ENCODE measurements around the gene MARK2.

MARK2 gene

DNA sequence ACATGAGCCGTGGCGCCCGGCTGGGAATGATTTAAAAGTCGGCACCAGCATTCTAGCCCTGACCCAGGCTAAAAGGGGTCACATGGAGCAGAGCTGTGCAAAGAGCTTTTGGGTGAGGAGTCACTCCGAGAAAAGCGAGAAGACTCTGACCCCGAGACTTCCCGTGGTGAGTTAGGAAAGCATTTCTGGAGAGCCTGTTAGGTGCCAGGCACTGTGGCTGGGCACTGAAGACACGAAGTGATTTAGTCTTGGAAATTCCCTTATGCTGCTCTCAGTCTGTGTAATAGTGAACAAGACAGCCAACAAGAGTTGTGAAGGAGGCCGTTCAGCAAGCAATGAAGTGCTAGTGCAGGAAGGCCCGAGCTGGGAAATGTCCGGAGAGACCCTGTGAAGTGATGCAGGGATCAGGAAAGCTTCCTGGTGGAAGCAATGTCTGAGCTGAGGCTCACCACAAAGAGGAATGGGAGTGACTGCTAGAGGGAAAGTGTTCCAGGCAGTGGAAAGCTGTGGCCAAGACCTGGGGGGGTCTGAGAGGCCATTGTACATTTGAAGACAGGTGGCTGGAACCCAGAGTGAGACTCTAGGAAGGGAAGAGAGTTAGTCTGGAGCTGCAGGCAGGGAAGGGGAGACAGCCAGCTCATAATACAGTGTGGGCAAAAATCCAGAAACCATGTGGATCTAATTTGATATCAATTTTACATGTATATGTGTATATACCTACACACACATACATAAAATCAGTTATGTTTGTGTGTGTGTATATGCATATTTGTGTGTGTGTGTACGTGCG is 31.6 kb downstream of the MARK2 start:
- no peak overlapping the region for H3K4me3 ChIP-seq (ENCODE audit: low read length)
- no peaks in the 10 kb centered on the region for H3K27me3 ChIP-seq (ENCODE audit: insufficient read depth, low read length)
- H3K4me1 ChIP-seq (ENCODE audit: insufficient read depth, low read length), result peaks cover 8% of the 10 kb centered on the region
- H3K9me3 ChIP-seq (ENCODE audit: low read length), result no peaks in the 10 kb centered on the region
- no peak overlapping the region for H2AFZ ChIP-seq (ENCODE audit: low read depth, low read length)
- H3K36me3 ChIP-seq (ENCODE audit: insufficient read depth, low read length), result peaks cover 4% of the 10 kb centered on the region

DNA sequence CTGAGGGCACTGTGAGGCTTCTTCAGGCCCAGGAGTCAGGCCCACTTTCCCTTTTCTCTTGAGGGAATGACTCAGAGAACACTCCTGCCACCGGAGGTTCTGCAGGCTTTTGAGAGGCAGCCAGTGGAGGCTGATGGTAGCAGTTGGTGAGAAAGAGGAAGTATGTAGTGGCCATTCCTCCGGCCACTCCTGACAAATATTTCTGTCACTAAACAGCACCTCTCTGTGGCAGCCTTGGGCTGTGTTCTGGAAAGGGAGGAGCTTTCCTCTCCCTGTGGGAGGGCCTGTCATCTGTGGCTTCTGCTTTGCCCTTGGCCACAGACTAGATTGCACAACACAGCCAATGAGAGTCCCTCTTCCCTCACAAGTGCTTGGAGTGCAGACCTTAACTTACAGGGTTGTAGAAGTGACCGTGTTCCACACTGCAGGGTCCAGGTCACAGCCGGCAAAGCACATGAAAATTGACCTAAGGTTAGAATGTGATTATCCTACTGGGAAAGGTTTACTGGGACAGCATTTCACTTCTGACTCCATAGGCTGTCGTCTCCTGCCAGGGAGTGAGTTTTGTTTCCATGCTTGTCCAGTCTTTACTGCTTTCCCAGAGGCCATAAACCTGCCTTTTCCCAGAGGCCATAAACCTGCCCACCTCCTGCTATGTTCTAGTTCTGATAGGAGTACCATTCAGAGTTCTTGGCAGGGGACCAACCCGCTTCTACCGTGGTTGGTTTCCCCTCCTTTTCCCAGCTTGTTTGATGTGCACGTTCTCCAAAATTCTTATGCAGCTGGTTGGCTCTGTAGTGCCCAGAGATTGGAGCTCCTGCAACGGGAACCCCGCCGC is 33.3 kb downstream of the MARK2 start:
- Histone ChIP-seq H3K9me3 (ENCODE audit: low read length) (no peaks in the 10 kb centered on the region), H3K4me3 (ENCODE audit: low read length) (no peak overlapping the region), H3K27me3 (ENCODE audit: insufficient read depth, low read length) (no peaks in the 10 kb centered on the region), H3K4me1 (ENCODE audit: insufficient read depth, low read length) (peaks cover 8% of the 10 kb centered on the region), H3K36me3 (ENCODE audit: insufficient read depth, low read length) (peaks cover 6% of the 10 kb centered on the region), H2AFZ (ENCODE audit: low read depth, low read length) (no peak overlapping the region)

DNA sequence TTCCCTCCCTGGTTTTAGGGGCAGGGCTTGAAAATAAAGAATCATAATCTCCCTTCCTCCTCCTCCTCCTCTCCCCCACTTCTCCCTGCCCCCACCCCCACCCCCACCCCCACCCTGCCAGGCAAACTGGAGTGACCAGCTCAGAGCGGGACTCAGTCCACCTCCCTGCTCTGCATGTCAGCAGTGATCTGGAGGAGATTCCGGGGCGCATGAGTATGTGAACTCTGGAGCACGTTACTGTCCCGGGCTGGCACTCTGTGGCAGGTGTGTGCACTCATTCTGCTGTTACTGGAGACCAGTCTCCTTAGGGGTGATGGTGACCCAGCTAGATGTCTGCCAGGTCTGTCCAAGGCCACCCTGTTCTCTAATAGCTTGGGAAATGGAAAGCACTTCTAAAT is 33.9 kb downstream of the MARK2 start:
- Histone ChIP-seq H3K36me3 (ENCODE audit: insufficient read depth, low read length) (peaks cover 5% of the 10 kb centered on the region), H2AFZ (ENCODE audit: low read depth, low read length) (no peak overlapping the region), H3K9me3 (ENCODE audit: low read length) (no peaks in the 10 kb centered on the region), H3K4me1 (ENCODE audit: insufficient read depth, low read length) (peaks cover 8% of the 10 kb centered on the region), H3K4me3 (ENCODE audit: low read length) (no peak overlapping the region), H3K27me3 (ENCODE audit: insufficient read depth, low read length) (no peaks in the 10 kb centered on the region)

DNA sequence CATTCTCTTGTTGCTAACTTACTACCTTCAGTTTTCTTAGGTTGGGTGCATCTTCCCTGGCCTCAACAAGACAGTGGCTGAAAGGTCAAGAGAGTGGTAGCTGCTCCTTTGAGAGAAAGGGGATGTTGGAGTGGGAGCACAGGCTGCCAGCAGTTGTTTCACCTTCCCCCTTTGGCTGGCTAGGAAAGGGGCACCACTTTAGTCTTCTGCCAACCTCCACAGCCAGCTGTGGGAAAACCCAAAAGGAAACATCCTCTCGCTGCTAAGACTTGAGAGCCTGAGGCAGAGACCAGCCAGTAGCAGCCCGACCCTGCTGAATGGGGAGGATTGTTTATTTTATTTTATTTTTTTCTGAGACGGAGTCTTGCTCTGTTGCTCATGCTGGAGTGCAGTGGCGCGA is 34.4 kb downstream of the MARK2 start:
- peaks cover 8% of the 10 kb centered on the region for H3K4me1 ChIP-seq (ENCODE audit: insufficient read depth, low read length)
- H2AFZ ChIP-seq (ENCODE audit: low read depth, low read length), result no peak overlapping the region
- peaks cover 6% of the 10 kb centered on the region for H3K36me3 ChIP-seq (ENCODE audit: insufficient read depth, low read length)
- no peaks in the 10 kb centered on the region for H3K27me3 ChIP-seq (ENCODE audit: insufficient read depth, low read length)
- H3K4me3 ChIP-seq (ENCODE audit: low read length), result no peak overlapping the region
- H3K9me3 ChIP-seq (ENCODE audit: low read length), result no peaks in the 10 kb centered on the region

DNA sequence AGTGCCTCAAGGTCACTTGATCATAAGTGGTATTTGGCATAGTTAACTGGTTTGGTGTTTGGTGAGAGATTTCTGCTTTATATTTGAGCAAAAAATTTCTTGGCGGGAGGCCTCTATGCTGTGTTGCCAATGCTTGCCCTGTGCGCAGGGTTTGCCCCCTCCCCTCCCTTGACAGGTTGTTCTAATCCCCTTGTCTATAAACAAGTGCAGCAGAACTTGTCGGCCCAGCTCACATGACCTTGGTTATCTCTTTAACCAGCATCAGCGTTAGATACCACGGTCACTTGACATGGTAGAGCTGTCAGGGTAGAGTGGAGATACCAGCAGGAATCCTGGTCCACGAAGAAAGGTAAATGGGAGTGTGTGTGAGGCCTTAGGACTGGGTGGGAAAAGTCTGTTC is 35.6 kb downstream of the MARK2 start:
- peaks cover 9% of the 10 kb centered on the region for H3K4me1 ChIP-seq (ENCODE audit: insufficient read depth, low read length)

DNA sequence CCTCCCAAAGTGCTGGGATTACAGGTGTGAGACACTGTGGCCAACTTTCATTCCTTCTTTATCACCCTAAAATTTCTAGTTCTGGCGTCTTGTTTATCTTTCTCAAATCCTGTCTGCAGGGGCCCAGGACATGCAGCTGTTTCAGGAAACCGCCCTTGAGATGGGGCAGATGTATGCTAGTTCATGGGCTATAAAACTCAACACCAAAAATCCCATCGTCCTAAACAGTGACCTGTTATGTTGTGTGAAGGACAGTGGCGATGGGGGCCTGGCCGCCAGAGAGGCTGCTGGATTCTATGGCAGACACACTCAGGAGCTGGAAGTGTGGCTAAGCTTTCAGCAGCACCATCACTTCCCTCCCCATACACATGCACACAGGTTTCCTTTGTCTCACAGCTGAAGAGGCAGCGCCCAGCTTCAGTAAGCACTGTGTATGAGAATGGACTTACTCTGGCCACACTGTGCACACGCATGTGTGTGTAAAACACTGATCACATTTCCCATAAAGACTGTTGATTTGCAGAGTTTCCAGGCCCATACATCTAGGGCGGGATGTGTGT is 36.7 kb downstream of the MARK2 start:
- Histone ChIP-seq H3K4me3 (ENCODE audit: low read length) (no peak overlapping the region), H2AFZ (ENCODE audit: low read depth, low read length) (no peak overlapping the region), H3K36me3 (ENCODE audit: insufficient read depth, low read length) (peaks cover 6% of the 10 kb centered on the region), H3K27me3 (ENCODE audit: insufficient read depth, low read length) (no peaks in the 10 kb centered on the region), H3K9me3 (ENCODE audit: low read length) (no peaks in the 10 kb centered on the region), H3K4me1 (ENCODE audit: insufficient read depth, low read length) (peaks cover 20% of the 10 kb centered on the region)

More for the DNA sequence above, 35.6 kb downstream of the MARK2 start:
- H3K4me3 ChIP-seq (ENCODE audit: low read length), result no peak overlapping the region
- H3K27me3 ChIP-seq (ENCODE audit: insufficient read depth, low read length), result no peaks in the 10 kb centered on the region
- H2AFZ ChIP-seq (ENCODE audit: low read depth, low read length), result no peak overlapping the region
- peaks cover 6% of the 10 kb centered on the region for H3K36me3 ChIP-seq (ENCODE audit: insufficient read depth, low read length)
- H3K9me3 ChIP-seq (ENCODE audit: low read length), result no peaks in the 10 kb centered on the region

DNA sequence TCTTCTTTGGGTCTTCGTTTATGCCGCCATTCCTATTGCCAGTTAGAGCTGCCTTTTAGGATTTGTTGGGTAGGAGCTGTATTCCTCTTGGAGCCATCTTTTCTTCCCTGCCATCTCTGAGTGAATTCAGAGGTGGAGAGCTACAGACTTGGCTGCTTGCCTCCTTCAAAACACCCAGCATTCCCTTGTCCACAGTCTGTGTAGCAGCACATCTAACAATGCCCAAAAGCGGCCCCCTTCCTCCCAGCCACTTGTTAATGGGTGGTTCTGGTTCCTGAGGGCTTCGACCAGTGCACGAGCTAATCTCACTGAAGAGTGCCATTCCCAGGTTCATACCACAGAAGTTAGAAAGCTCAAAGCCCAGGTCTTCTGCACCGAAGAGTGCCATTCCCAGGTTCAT is 37.7 kb downstream of the MARK2 start:
- Histone ChIP-seq H3K27me3 (ENCODE audit: insufficient read depth, low read length) (no peaks in the 10 kb centered on the region), H2AFZ (ENCODE audit: low read depth, low read length) (no peak overlapping the region), H3K4me1 (ENCODE audit: insufficient read depth, low read length) (peaks cover 22% of the 10 kb centered on the region), H3K4me3 (ENCODE audit: low read length) (no peak overlapping the region), H3K9me3 (ENCODE audit: low read length) (no peaks in the 10 kb centered on the region), H3K36me3 (ENCODE audit: insufficient read depth, low read length) (peaks cover 6% of the 10 kb centered on the region)

DNA sequence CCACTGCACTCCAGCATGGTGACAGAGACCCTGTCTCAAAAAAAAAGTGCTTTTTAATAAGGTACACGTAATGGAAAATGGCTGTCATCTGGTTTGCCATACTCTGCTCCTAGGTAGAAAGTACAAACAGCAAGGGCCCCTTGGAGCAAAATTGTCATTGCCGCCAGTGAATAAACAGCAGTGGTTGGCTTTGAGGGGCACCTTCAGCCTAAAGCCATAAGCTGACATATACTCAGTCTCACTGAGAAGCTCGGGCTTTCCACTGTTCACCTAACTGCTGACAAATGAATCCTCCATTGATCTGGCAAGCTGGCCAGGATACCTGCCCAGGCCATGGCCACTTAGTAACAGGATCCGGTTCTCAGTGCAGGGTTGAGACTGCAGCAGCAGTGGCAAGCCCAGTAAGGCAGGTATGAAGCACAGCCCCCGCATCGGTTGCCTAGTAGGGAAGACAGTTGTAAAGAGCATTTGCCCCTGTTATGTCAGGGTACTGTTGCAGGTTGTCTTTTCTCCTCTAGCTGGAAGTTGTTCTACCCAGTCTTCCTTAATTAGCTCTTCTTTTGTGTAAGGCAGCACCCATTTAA is 38.8 kb downstream of the MARK2 start:
- H2AFZ ChIP-seq (ENCODE audit: low read depth, low read length), result no peak overlapping the region
- peaks cover 17% of the 10 kb centered on the region for H3K4me1 ChIP-seq (ENCODE audit: insufficient read depth, low read length)
- H3K36me3 ChIP-seq (ENCODE audit: insufficient read depth, low read length), result peaks cover 6% of the 10 kb centered on the region
- no peaks in the 10 kb centered on the region for H3K9me3 ChIP-seq (ENCODE audit: low read length)
- H3K27me3 ChIP-seq (ENCODE audit: insufficient read depth, low read length), result no peaks in the 10 kb centered on the region
- no peak overlapping the region for H3K4me3 ChIP-seq (ENCODE audit: low read length)

DNA sequence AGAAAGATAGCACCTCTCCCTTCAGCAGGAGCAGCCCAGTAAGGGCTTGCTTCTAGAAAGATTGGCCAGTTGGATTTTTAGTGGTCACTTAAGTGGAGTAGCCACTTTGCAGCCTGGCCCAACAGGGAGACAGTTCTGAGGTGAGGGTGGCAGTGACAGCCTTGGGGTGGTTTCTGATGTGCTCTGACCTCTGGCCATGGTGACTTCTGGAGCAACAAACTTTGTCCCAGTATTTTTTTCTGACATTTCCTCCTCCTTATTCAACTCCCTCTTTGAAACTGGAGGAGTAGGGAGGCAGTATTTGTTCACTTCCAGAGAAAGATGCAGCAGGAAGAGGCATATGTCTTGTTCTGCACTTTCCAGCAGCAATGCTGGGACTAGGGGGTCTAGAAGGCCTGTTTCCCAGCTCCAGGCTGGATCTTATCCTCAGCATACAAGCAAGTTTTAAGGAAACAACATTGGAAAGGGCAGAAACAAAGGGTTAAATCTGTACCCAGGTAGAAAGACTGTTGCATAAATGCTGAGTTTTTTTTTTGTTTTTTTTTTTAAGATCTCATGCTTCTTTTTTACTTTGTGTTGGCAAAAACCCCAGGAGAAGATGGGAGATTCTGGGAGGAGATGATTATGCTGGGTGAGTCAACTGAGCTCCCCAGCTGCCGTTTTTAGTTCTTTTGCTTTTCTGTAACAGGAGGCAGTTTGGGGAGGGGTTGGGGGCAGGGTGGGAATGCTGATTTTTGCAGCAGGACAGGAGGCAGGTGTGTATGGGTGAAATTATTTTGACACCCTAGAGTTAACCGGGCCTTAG is 40.9 kb downstream of the MARK2 start:
- Histone ChIP-seq H2AFZ (ENCODE audit: low read depth, low read length) (no peak overlapping the region), H3K36me3 (ENCODE audit: insufficient read depth, low read length) (peaks cover 6% of the 10 kb centered on the region), H3K9me3 (ENCODE audit: low read length) (no peaks in the 10 kb centered on the region), H3K4me1 (ENCODE audit: insufficient read depth, low read length) (peaks cover 20% of the 10 kb centered on the region), H3K4me3 (ENCODE audit: low read length) (no peak overlapping the region), H3K27me3 (ENCODE audit: insufficient read depth, low read length) (no peaks in the 10 kb centered on the region)

DNA sequence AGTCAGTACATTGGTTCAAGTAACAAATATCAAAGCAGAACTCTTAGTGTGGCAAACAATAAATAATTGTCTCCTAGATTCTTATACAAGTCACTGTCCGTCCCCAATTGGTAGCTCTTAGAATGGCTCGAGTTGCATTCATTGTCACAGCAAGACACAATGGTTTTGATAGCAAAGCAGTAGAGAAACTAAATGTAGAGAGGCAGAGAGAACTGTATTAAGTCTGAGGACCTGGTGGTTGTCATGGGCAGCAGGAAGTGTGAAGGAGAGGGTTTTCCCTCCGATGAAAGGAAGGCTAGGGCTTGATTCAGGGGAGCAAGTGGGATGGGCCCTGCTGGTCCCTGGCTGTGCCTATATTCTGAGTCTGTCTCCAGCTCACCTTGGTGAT is 41.5 kb downstream of the MARK2 start:
- peaks cover 6% of the 10 kb centered on the region for H3K36me3 ChIP-seq (ENCODE audit: insufficient read depth, low read length)
- no peak overlapping the region for H3K4me3 ChIP-seq (ENCODE audit: low read length)
- no peak overlapping the region for H2AFZ ChIP-seq (ENCODE audit: low read depth, low read length)
- no peaks in the 10 kb centered on the region for H3K27me3 ChIP-seq (ENCODE audit: insufficient read depth, low read length)
- no peaks in the 10 kb centered on the region for H3K9me3 ChIP-seq (ENCODE audit: low read length)
- H3K4me1 ChIP-seq (ENCODE audit: insufficient read depth, low read length), result peaks cover 20% of the 10 kb centered on the region

DNA sequence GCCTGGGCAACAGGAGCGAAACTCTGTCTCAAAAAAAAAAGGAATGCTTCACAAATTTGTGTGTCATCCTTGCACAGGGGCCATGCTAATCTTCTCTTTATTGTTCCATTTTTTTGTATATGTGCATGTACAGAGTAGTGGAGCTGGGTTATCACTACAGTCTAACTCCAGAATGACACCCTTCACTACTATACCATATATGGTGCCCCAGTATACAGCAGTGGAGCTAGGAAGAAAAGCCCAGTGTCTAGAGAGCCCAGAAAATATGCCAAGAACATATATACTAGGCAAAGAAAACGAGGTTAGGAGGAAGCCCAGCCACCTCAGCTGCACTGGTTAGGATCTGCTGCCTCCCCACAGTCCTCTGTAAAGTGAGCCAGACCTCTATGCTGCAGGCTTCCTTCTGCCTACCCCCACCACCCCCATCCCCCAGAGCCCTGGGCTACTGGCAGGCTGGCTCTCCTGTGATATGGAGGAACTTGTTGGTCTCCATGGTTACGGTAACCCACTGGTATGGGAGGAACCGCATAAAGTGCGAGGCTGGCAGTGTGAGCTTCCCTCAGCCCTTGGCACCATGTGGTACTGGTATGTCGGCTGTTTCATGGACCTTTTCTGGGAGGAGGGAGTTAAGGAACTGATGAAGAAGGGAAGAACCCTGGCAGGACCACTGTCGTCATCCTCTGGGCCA is 43.8 kb downstream of the MARK2 start:
- H3K4me1 ChIP-seq (ENCODE audit: insufficient read depth, low read length), result peaks cover 20% of the 10 kb centered on the region
- peaks cover 2% of the 10 kb centered on the region for H3K36me3 ChIP-seq (ENCODE audit: insufficient read depth, low read length)
- no peaks in the 10 kb centered on the region for H3K9me3 ChIP-seq (ENCODE audit: low read length)
- H3K4me3 ChIP-seq (ENCODE audit: low read length), result no peak overlapping the region
- H2AFZ ChIP-seq (ENCODE audit: low read depth, low read length), result no peak overlapping the region
- H3K27me3 ChIP-seq (ENCODE audit: insufficient read depth, low read length), result no peaks in the 10 kb centered on the region

DNA sequence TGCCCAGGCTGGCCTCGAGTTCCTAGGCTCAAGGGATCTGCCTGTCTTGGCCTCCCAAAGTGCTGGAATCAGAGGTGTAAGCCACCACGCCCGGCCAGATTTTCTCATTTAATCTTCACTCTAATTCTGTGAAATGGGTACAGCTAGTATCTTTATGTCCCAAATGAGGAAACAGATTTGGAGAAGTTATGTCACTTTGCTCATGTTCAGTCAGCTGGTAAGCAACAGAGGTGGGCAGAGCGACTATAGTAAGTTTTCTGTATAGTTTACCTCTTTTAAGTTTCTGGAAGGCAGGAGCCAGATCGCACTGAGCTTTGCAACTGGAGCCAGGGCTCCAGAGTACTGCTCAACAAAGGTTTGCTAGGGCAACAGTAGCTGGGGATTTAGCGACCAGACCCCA is 44.9 kb downstream of the MARK2 start:
- Histone ChIP-seq H3K4me1 (ENCODE audit: insufficient read depth, low read length) (peaks cover 20% of the 10 kb centered on the region), H3K27me3 (ENCODE audit: insufficient read depth, low read length) (no peaks in the 10 kb centered on the region), H2AFZ (ENCODE audit: low read depth, low read length) (no peak overlapping the region), H3K9me3 (ENCODE audit: low read length) (no peaks in the 10 kb centered on the region), H3K4me3 (ENCODE audit: low read length) (no peak overlapping the region), H3K36me3 (ENCODE audit: insufficient read depth, low read length) (no peaks in the 10 kb centered on the region)

Measured in neuron (in vitro differentiated cells).